NCI-H146 treated with DMSO at 0.1 percent for 48 hours (cell line): Measurements from ENCODE around the gene SNX25.

Experiments
- DNase-seq: peaks from one replicate; lab custom pipeline; 2025; ENCODE audit not compliant: unreplicated experiment; lab: John Stamatoyannopoulos, UW

Gene SNX25

GRCh38 chr4:185398618-185399017 is 189.2 kb downstream of the SNX25 start:
- no peak for DNase-seq

GRCh38 chr4:185399466-185399865 is 190.1 kb downstream of the SNX25 start:
- no peak for DNase-seq

DNA sequence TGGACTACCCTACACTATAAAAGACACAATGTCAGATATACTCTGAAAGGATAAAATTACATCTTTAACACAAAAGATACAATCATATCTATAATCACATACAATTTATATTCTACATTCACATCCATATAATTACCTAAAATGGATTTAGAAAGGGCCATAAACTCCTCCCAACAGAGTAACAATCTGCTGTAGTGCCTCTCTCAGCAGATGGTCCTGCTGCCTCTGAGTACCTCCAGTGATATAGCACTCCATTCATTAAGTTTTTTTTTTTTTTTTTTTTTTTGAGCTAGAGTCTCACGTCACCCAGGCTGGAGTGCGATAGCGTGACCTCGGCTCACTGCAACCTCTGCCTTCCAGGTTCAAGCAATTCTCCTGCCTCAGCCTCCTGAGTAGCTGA is 194.6 kb downstream of the SNX25 start:
- no peak for DNase-seq

GRCh38 chr4:185405296-185405999 is 196.1 kb downstream of the SNX25 start:
- no peak for DNase-seq

DNA sequence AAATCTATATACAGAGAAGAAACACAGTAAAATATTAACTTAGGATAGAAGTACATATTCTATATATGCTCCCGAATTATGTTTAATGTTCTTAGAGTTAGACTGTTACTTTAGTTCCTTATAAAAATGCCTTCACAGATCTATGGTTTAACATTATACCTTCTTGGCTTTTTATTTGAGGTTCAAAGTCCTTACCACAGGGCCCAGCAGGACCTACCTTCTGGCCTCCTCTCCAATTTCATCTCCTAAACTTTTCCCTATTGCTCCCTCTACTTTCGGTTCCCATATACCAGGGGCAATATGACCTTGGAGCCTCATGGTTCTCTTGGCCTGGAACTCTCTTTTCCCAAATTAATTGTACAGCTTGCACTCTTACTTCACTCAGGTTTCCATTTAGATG is 199.0 kb downstream of the SNX25 start:
- DNase-seq: no peak

- no peak for DNase-seq
These were observed 202.5 kb downstream of the SNX25 start for GRCh38 chr4:185411849-185412248.

GRCh38 chr4:185412412-185412811 is 203.0 kb downstream of the SNX25 start:
- DNase-seq: no peak
